ENCODE data around the gene LAMA4.

Gene LAMA4

GRCh38 chr6:112286010-112286409, 31.6 kb upstream of the LAMA4 start:
- TF ChIP-seq SUZ12 (IDR thresholded peaks at IDR 0.05; ENCODE audit: extremely low read depth, insufficient read depth, insufficient read length): no peak
- TF ChIP-seq ZNF274 (IDR thresholded peaks at IDR 0.05; ENCODE audit: low read depth, low read length): no peak
- no peak for TF ChIP-seq YY1 (IDR thresholded peaks at IDR 0.05; ENCODE audit: insufficient read depth, insufficient read length)
- DNase-seq (ENCODE audit: low read depth, low spot score): no peak
- H3K27me3 ChIP-seq (ENCODE audit: insufficient read depth, insufficient read length): no peaks in the 10 kb centered on the region

GRCh38 chr6:112284603-112285002, 30.2 kb upstream of the LAMA4 start:
- Histone ChIP-seq H3K9ac (ENCODE audit: insufficient read length, low read depth) (no peak overlapping the region), H3K27me3 (ENCODE audit: insufficient read depth, insufficient read length) (no peaks in the 10 kb centered on the region), H3K36me3 (ENCODE audit: insufficient read depth, insufficient read length, low read length) (no peaks in the 10 kb centered on the region), H3K4me1 (ENCODE audit: insufficient read depth, insufficient read length) (no peaks in the 10 kb centered on the region), H3K4me3 (ENCODE audit: insufficient read length, low read depth) (no peak overlapping the region), H3K9me3 (ENCODE audit: insufficient read depth, low read length) (no peaks in the 10 kb centered on the region)
- TF ChIP-seq SUZ12 (IDR thresholded peaks at IDR 0.05; ENCODE audit: extremely low read depth, insufficient read depth, insufficient read length) (no peak), ZNF274 (IDR thresholded peaks at IDR 0.05; ENCODE audit: low read depth, low read length) (no peak), YY1 (IDR thresholded peaks at IDR 0.05; ENCODE audit: insufficient read depth, insufficient read length) (no peak)
- DNase-seq (ENCODE audit: low read depth, low spot score): no peak

More at GRCh38 chr6:112286010-112286409, 31.6 kb upstream of the LAMA4 start:
- H3K36me3 ChIP-seq (ENCODE audit: insufficient read depth, insufficient read length, low read length): no peaks in the 10 kb centered on the region
- no peak overlapping the region for H3K4me3 ChIP-seq (ENCODE audit: insufficient read length, low read depth)
- no peak overlapping the region for H3K9ac ChIP-seq (ENCODE audit: insufficient read length, low read depth)
- H3K4me1 ChIP-seq (ENCODE audit: insufficient read depth, insufficient read length): no peaks in the 10 kb centered on the region
- H3K9me3 ChIP-seq (ENCODE audit: insufficient read depth, low read length): no peaks in the 10 kb centered on the region

GRCh38 chr6:112283621-112284020, 29.3 kb upstream of the LAMA4 start:
- no peaks in the 10 kb centered on the region for H3K27me3 ChIP-seq (ENCODE audit: insufficient read depth, insufficient read length)
- no peaks in the 10 kb centered on the region for H3K36me3 ChIP-seq (ENCODE audit: insufficient read depth, insufficient read length, low read length)
- no peak overlapping the region for H3K4me3 ChIP-seq (ENCODE audit: insufficient read length, low read depth)
- H3K9me3 ChIP-seq (ENCODE audit: insufficient read depth, low read length): no peaks in the 10 kb centered on the region
- no peaks in the 10 kb centered on the region for H3K4me1 ChIP-seq (ENCODE audit: insufficient read depth, insufficient read length)
- DNase-seq (ENCODE audit: low read depth, low spot score): no peak
- no peak overlapping the region for H3K9ac ChIP-seq (ENCODE audit: insufficient read length, low read depth)
- TF ChIP-seq SUZ12 (IDR thresholded peaks at IDR 0.05; ENCODE audit: extremely low read depth, insufficient read depth, insufficient read length) (no peak), ZNF274 (IDR thresholded peaks at IDR 0.05; ENCODE audit: low read depth, low read length) (no peak), YY1 (IDR thresholded peaks at IDR 0.05; ENCODE audit: insufficient read depth, insufficient read length) (no peak)

- no peak overlapping the region for H3K4me3 ChIP-seq (ENCODE audit: insufficient read length, low read depth)
- no peaks in the 10 kb centered on the region for H3K36me3 ChIP-seq (ENCODE audit: insufficient read depth, insufficient read length, low read length)
- H3K9me3 ChIP-seq (ENCODE audit: insufficient read depth, low read length): no peaks in the 10 kb centered on the region
- H3K9ac ChIP-seq (ENCODE audit: insufficient read length, low read depth): no peak overlapping the region
- TF ChIP-seq SUZ12 (IDR thresholded peaks at IDR 0.05; ENCODE audit: extremely low read depth, insufficient read depth, insufficient read length): no peak
- TF ChIP-seq YY1 (IDR thresholded peaks at IDR 0.05; ENCODE audit: insufficient read depth, insufficient read length): no peak
- TF ChIP-seq ZNF274 (IDR thresholded peaks at IDR 0.05; ENCODE audit: low read depth, low read length): no peak
- peak; percentile 16 for DNase-seq (ENCODE audit: low read depth, low spot score)
- H3K4me1 ChIP-seq (ENCODE audit: insufficient read depth, insufficient read length): no peaks in the 10 kb centered on the region
- no peaks in the 10 kb centered on the region for H3K27me3 ChIP-seq (ENCODE audit: insufficient read depth, insufficient read length)
Measured at GRCh38 chr6:112281821-112282615, 27.7 kb upstream of the LAMA4 start.

GRCh38 chr6:112279031-112279935, 24.9 kb upstream of the LAMA4 start:
- no peaks in the 10 kb centered on the region for H3K27me3 ChIP-seq (ENCODE audit: insufficient read depth, insufficient read length)
- no peaks in the 10 kb centered on the region for H3K9me3 ChIP-seq (ENCODE audit: insufficient read depth, low read length)
- no peak overlapping the region for H3K9ac ChIP-seq (ENCODE audit: insufficient read length, low read depth)
- TF ChIP-seq YY1 (IDR thresholded peaks at IDR 0.05; ENCODE audit: insufficient read depth, insufficient read length) (no peak), ZNF274 (IDR thresholded peaks at IDR 0.05; ENCODE audit: low read depth, low read length) (no peak), SUZ12 (IDR thresholded peaks at IDR 0.05; ENCODE audit: extremely low read depth, insufficient read depth, insufficient read length) (no peak)
- no peak overlapping the region for H3K4me3 ChIP-seq (ENCODE audit: insufficient read length, low read depth)
- DNase-seq (ENCODE audit: low read depth, low spot score): no peak
- no peaks in the 10 kb centered on the region for H3K36me3 ChIP-seq (ENCODE audit: insufficient read depth, insufficient read length, low read length)
- no peaks in the 10 kb centered on the region for H3K4me1 ChIP-seq (ENCODE audit: insufficient read depth, insufficient read length)

- H3K9ac ChIP-seq (ENCODE audit: insufficient read length, low read depth): no peak overlapping the region
- no peaks in the 10 kb centered on the region for H3K27me3 ChIP-seq (ENCODE audit: insufficient read depth, insufficient read length)
- TF ChIP-seq YY1 (IDR thresholded peaks at IDR 0.05; ENCODE audit: insufficient read depth, insufficient read length) (no peak), SUZ12 (IDR thresholded peaks at IDR 0.05; ENCODE audit: extremely low read depth, insufficient read depth, insufficient read length) (no peak), ZNF274 (IDR thresholded peaks at IDR 0.05; ENCODE audit: low read depth, low read length) (no peak)
- no peaks in the 10 kb centered on the region for H3K36me3 ChIP-seq (ENCODE audit: insufficient read depth, insufficient read length, low read length)
- H3K4me3 ChIP-seq (ENCODE audit: insufficient read length, low read depth): no peak overlapping the region
- no peaks in the 10 kb centered on the region for H3K4me1 ChIP-seq (ENCODE audit: insufficient read depth, insufficient read length)
- no peak for DNase-seq (ENCODE audit: low read depth, low spot score)
- H3K9me3 ChIP-seq (ENCODE audit: insufficient read depth, low read length): no peaks in the 10 kb centered on the region
Measured at GRCh38 chr6:112275365-112275764, 21.0 kb upstream of the LAMA4 start.

- no peaks in the 10 kb centered on the region for H3K4me1 ChIP-seq (ENCODE audit: insufficient read depth, insufficient read length)
- no peaks in the 10 kb centered on the region for H3K9me3 ChIP-seq (ENCODE audit: insufficient read depth, low read length)
- no peaks in the 10 kb centered on the region for H3K27me3 ChIP-seq (ENCODE audit: insufficient read depth, insufficient read length)
- no peak for DNase-seq (ENCODE audit: low read depth, low spot score)
- TF ChIP-seq ZNF274 (IDR thresholded peaks at IDR 0.05; ENCODE audit: low read depth, low read length): no peak
- no peak for TF ChIP-seq SUZ12 (IDR thresholded peaks at IDR 0.05; ENCODE audit: extremely low read depth, insufficient read depth, insufficient read length)
- no peak for TF ChIP-seq YY1 (IDR thresholded peaks at IDR 0.05; ENCODE audit: insufficient read depth, insufficient read length)
- no peak overlapping the region for H3K9ac ChIP-seq (ENCODE audit: insufficient read length, low read depth)
- H3K4me3 ChIP-seq (ENCODE audit: insufficient read length, low read depth): no peak overlapping the region
- no peaks in the 10 kb centered on the region for H3K36me3 ChIP-seq (ENCODE audit: insufficient read depth, insufficient read length, low read length)
Measured at GRCh38 chr6:112274774-112275173, 20.4 kb upstream of the LAMA4 start.

Measured in NT2/D1 (cell line).